ENCODE measurements around the gene HHATL.

DNA sequence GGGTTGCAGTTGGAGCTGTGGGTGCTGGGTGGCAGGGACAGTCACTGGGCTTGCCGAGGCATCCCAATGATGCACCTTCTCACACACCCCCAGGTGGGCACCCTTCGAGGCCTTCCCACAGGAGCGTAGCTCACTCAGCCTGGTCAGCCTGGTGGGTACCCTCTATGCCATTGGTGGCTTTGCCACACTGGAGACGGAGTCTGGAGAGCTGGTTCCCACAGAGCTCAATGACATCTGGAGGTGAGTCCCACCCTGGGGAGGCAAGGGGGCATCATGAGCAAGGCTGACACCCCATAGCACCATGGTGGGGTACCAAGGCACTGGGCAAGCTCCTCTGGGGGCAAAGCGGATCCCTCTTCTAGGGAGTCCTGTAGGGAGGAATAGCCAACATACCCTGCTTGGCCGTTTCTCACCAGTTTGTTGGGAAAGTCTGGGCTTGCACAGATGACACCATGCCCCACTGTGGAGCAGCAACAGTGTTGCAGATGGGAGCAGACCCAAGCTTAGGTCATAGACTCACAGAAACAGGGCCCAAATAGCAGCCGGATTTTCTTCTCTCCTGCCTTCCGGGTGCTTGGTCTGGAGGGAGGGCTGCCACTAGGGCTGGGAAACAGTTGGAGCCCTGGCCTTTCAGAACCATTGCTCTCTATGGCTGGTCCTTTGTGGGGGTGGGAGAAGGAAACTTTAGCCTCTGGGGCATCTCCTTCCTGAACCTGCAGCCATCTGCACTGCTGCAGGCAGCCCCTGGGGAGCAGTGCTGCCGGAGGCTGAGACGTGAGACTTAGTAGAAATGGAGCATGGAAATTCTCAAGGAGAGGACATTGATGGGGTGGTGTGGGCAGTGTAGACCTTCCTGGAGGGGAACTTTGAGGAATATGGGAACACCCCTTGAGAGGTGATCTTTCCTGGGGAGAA lies 11.6 kb downstream of the HHATL start:
- TF ChIP-seq, protein P1, sequence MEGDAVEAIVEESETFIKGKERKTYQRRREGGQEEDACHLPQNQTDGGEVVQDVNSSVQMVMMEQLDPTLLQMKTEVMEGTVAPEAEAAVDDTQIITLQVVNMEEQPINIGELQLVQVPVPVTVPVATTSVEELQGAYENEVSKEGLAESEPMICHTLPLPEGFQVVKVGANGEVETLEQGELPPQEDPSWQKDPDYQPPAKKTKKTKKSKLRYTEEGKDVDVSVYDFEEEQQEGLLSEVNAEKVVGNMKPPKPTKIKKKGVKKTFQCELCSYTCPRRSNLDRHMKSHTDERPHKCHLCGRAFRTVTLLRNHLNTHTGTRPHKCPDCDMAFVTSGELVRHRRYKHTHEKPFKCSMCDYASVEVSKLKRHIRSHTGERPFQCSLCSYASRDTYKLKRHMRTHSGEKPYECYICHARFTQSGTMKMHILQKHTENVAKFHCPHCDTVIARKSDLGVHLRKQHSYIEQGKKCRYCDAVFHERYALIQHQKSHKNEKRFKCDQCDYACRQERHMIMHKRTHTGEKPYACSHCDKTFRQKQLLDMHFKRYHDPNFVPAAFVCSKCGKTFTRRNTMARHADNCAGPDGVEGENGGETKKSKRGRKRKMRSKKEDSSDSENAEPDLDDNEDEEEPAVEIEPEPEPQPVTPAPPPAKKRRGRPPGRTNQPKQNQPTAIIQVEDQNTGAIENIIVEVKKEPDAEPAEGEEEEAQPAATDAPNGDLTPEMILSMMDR (IDR thresholded peaks at IDR 0.05; ENCODE audit: insufficient read depth, low read depth, low read length), result no peak
- TF ChIP-seq EZH2 (IDR thresholded peaks at IDR 0.05; ENCODE audit: insufficient read depth, low read length), result no peak
